A549 (cell line): Measurements from ENCODE around the gene CDT1. TPM values are rescaled to one million over a fixed set of nuclear protein-coding genes. Genes with fewer than 3 reads are reported as not detected.

Experiments used
- ATAC-seq, 2 experiments: fragments of 200-7000 bp in 1 of 2; fragments of >200 bp in 1 of 2; cut with Nextera tagmentation in 1 of 2; cut with Tn5 transposase in 1 of 2; 3 replicates each; pipeline versions ENCODE4 v1.8.0 to v1.9.1; 2018 to 2020; ENCODE audit warnings: mild to moderate bottlenecking in 1 of 2, moderate library complexity in 1 of 2
- CTCF ChIA-PET: fragments of 300-600 bp; sonication (Branson Sonifier 250); formaldehyde crosslinking; extraction: SDS; loops from one replicate; lab custom pipeline; 2021; ENCODE audit warnings: antibody characterized with exemption, inconsistent platforms; lab: Yijun Ruan, JAX
- POLR2A ChIA-PET: fragments of 350-600 bp; formaldehyde crosslinking; extraction: SDS; loops from one replicate; lab custom pipeline; 2021; ENCODE audit warnings: antibody characterized with exemption, inconsistent platforms; lab: Yijun Ruan, JAX
- DNase-seq, 2 experiments: peaks; one replicate each; pipeline versions ENCODE4 v3.0.0 to v3.0.0-alpha.2; 2011 to 2016; ENCODE audit warnings: low read depth in 1 of 2, low spot score in 1 of 2
- FAIRE-seq: peaks from 2 replicates; lab custom pipeline; 2011; peaks lifted over from hg19 to GRCh38; lab: Jason Lieb, UNC
- H3K27ac ChIP-seq, 2 experiments: fragments of >200 bp; sonication (Bioruptor Twin); formaldehyde crosslinking; 3 replicates each; pipeline ENCODE4 v1.5.1; 2016 to 2017
- H3K4me1 ChIP-seq: fragments of >200 bp; sonication (Bioruptor Twin); formaldehyde crosslinking; 3 replicates; pipeline ENCODE4 v1.6.1; 2016
- H3K4me2 ChIP-seq: fragments of >200 bp; sonication (Bioruptor Twin); formaldehyde crosslinking; 3 replicates; pipeline ENCODE4 v1.6.1; 2016
- H3K4me3 ChIP-seq: fragments of >200 bp; sonication (Bioruptor Twin); formaldehyde crosslinking; 3 replicates; pipeline ENCODE4 v1.5.1; 2016
- H3K9me3 ChIP-seq: fragments of >200 bp; sonication (Bioruptor Twin); formaldehyde crosslinking; 3 replicates; pipeline ENCODE4 v1.6.1; 2016
- BHLHE40 ChIP-seq: IDR thresholded peaks from 2 replicates; pipeline ENCODE4 v1.6.1; 2012; ENCODE audit warnings: low read depth, low read length, inconsistent platforms
- CBX2 ChIP-seq: fragments of 200-600 bp; sonication (generic); IDR thresholded peaks from 2 replicates; pipeline ENCODE4 v1.6.1; 2016; ENCODE audit warnings: low read depth, mild to moderate bottlenecking, borderline replicate concordance
- CEBPB ChIP-seq, 2 experiments: fragments of >200 bp in 1 of 2; sonication (Bioruptor Twin) in 1 of 2; formaldehyde crosslinking in 1 of 2; IDR thresholded peaks; 2 replicates each; pipeline ENCODE4 v1.6.1; 2012 to 2016
- CHD2 ChIP-seq: fragments of 150-350 bp; IDR thresholded peaks from 2 replicates; pipeline ENCODE4 v1.6.1; 2014; ENCODE audit warnings: low read length; ENCODE audit not compliant: partially characterized antibody
- CHD4 ChIP-seq: fragments of 200-600 bp; sonication (generic); IDR thresholded peaks from 2 replicates; pipeline ENCODE4 v1.6.1; 2016; ENCODE audit warnings: antibody characterized with exemption, mild to moderate bottlenecking, borderline replicate concordance
- EHF ChIP-seq: fragments of 250-450 bp; sonication (Bioruptor Pico); IDR thresholded peaks from 2 replicates; pipeline ENCODE4 v1.5.0; 2020; ENCODE audit warnings: mild to moderate bottlenecking
- EHMT2 ChIP-seq: fragments of 200-600 bp; sonication (generic); IDR thresholded peaks from 2 replicates; pipeline ENCODE4 v1.6.1; 2016; ENCODE audit warnings: antibody characterized with exemption, low read depth, mild to moderate bottlenecking, moderate library complexity
- FOXS1 ChIP-seq: fragments of 250-450 bp; sonication (Bioruptor Pico); IDR thresholded peaks from 2 replicates; pipeline ENCODE4 v1.5.0; 2020; ENCODE audit warnings: mild to moderate bottlenecking, moderate library complexity
- HEYL ChIP-seq: fragments of 250-450 bp; sonication (Bioruptor Pico); IDR thresholded peaks from 2 replicates; pipeline ENCODE4 v1.8.0; 2021; ENCODE audit warnings: mild to moderate bottlenecking, moderate library complexity
- HOXB13 ChIP-seq: fragments of 250-450 bp; sonication (Bioruptor Pico); IDR thresholded peaks from 2 replicates; pipeline ENCODE4 v1.5.0; 2020; ENCODE audit warnings: low read depth, mild to moderate bottlenecking, moderate library complexity
- KDM1A ChIP-seq: fragments of 200-600 bp; sonication (generic); IDR thresholded peaks from 2 replicates; pipeline ENCODE4 v1.6.1; 2016; ENCODE audit warnings: low read depth, mild to moderate bottlenecking
- MAZ ChIP-seq: fragments of 150-350 bp; IDR thresholded peaks from 2 replicates; pipeline ENCODE4 v1.6.1; 2014; ENCODE audit warnings: antibody characterized with exemption, low read depth, low read length, borderline replicate concordance
- MYC ChIP-seq: IDR thresholded peaks from 2 replicates; pipeline ENCODE4 v1.6.1; 2012; ENCODE audit warnings: mild to moderate bottlenecking, inconsistent platforms, low read length, improper control_type of control experiment, borderline replicate concordance
- NFE2L2 ChIP-seq: fragments of 150-350 bp; conservative IDR thresholded peaks from 2 replicates; pipeline ENCODE4 v1.6.1; 2014; ENCODE audit warnings: low read length
- PHF8 ChIP-seq: fragments of 200-600 bp; sonication (generic); IDR thresholded peaks from 2 replicates; pipeline ENCODE4 v1.6.1; 2016; ENCODE audit warnings: low read depth, mild to moderate bottlenecking, antibody characterized with exemption, moderate library complexity, borderline replicate concordance
- POLR2A ChIP-seq: IDR thresholded peaks from 2 replicates; pipeline ENCODE4 v1.6.1; 2012; ENCODE audit warnings: mild to moderate bottlenecking, low read length
- RAD21 ChIP-seq, 2 experiments: fragments of >200 bp in 1 of 2; sonication (Bioruptor Twin) in 1 of 2; formaldehyde crosslinking in 1 of 2; IDR thresholded peaks in 1 of 2; conservative IDR thresholded peaks in 1 of 2; 2 replicates in 1 of 2; 3 replicates in 1 of 2; pipeline ENCODE4 v1.6.1; 2012 to 2018; ENCODE audit warnings: inconsistent platforms in 1 of 2
- RARB ChIP-seq: fragments of 250-450 bp; sonication (Bioruptor Pico); IDR thresholded peaks from 2 replicates; pipeline ENCODE4 v1.8.0; 2021; ENCODE audit warnings: mild to moderate bottlenecking, moderate library complexity
- RCOR1 ChIP-seq: fragments of 150-350 bp; IDR thresholded peaks from 2 replicates; pipeline ENCODE4 v1.6.1; 2014; ENCODE audit warnings: antibody characterized with exemption, low read length, low read depth
- RFX5 ChIP-seq: fragments of 450-650 bp; IDR thresholded peaks from 2 replicates; pipeline ENCODE4 v1.7.1; 2014; ENCODE audit warnings: antibody characterized with exemption, mild to moderate bottlenecking, moderate library complexity
- SREBF2 ChIP-seq: fragments of 450-650 bp; IDR thresholded peaks from 2 replicates; pipeline ENCODE4 v1.6.1; 2014; ENCODE audit warnings: mild to moderate bottlenecking, moderate library complexity
- ZC3H11A ChIP-seq: fragments of 450-650 bp; IDR thresholded peaks from 2 replicates; pipeline ENCODE4 v1.6.1; 2014; ENCODE audit warnings: antibody characterized with exemption, mild to moderate bottlenecking
- ZFP36 ChIP-seq: fragments of 450-650 bp; IDR thresholded peaks from 2 replicates; pipeline ENCODE4 v1.6.1; 2014; ENCODE audit warnings: borderline replicate concordance; ENCODE audit not compliant: partially characterized antibody
- ZNF302 ChIP-seq: fragments of 250-450 bp; sonication (Bioruptor Pico); IDR thresholded peaks from 2 replicates; pipeline ENCODE4 v1.9.0; 2021; ENCODE audit warnings: inconsistent platforms, mild to moderate bottlenecking, moderate library complexity
- WGBS: methylation state at CpG from one replicate; pipeline ENCODE4 v1.1.6; 2017; ENCODE audit errors: missing lambda C conversion rate; 5-methylcytosine and 5-hydroxymethylcytosine counted together
- polyA plus RNA-seq, 4 experiments: library from polyadenylated mRNA; depleted of rRNA in 3 of 4; stranded (reverse); fragments of >200 nt; fragmentation: RNase III in 1 of 4; extraction: RNeasy Plus Mini Kit Qiagen cat#74134 plus additional on column Dnase treatment in 1 of 4; gene quantifications; 2 replicates in 3 of 4; 3 replicates in 1 of 4; pipeline ENCODE4 v1.2.3, GENCODE V29; 2011 to 2017
- TF ChIP-seq, protein P1 (sequence below): IDR thresholded peaks from 2 replicates; pipeline ENCODE4 v1.6.1; 2012
- TF ChIP-seq, protein P2 (sequence below): IDR thresholded peaks from 2 replicates; pipeline ENCODE4 v1.6.1; 2012
- TF ChIP-seq, protein P3 (sequence below): fragments of >200 bp; sonication (Bioruptor Twin); formaldehyde crosslinking; IDR thresholded peaks from 3 replicates; pipeline ENCODE4 v1.6.1; 2016
- TF ChIP-seq, protein P4 (sequence below): fragments of 450-650 bp; IDR thresholded peaks from 2 replicates; pipeline ENCODE4 v1.6.1; 2014; ENCODE audit warnings: antibody characterized with exemption

The CDT1 gene
- polyA plus RNA-seq, 2 of the 4 experiments (the other 2 are of a cell fraction): 3.8 to 16.0 TPM

DNA sequence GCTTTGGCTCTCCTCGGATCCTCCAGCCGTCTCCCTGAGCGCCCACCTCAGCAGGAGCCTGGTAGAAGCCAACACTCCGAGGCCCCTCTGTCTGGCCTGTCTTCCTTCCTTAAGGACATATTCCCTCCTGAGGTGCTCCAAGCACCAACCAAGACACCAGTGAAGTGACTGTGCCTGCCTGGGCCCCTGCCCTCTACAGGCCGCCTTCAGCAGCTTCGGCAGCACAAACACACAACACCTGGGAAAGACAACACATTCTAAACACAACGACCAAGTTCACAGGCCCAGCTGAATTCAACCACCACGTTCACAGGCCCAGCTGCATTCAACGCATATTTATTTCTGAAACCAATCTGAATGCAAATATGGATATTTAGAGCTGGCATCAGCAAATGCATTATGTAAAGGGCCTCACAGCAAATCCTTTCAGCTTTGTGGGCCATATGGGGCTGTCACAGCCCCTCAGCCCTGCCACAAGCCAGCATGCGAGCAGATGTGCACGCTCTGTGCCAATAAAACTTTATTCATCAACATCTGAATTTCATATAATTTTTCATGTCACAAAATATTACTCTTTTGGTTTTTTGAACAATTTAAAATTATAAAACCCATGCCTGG lies 40.9 kb downstream of the CDT1 start:
- Histone ChIP-seq H3K4me1 (no peaks in the 10 kb centered on the region), H3K4me2 (no peak overlapping the region), H3K4me3 (no peak overlapping the region), H3K27ac (no peak overlapping the region), H3K9me3 (no peaks in the 10 kb centered on the region)
- ChIA-PET POLR2A (no interaction called here), CTCF (no interaction called here)
- TF ChIP-seq ZNF302 (CRISPR knock-in tag) (no peak), EHMT2 (no peak), POLR2A (no peak), PHF8 (no peak), HOXB13 (no peak), CBX2 (no peak), MAZ (no peak), EHF (CRISPR knock-in tag) (no peak), RCOR1 (no peak), FOXS1 (CRISPR knock-in tag) (no peak), MYC (no peak)
- 84% methylated on average over 11 of the region's 11 CpGs for WGBS
- FAIRE-seq: no peak
- peak; percentile 52 to 66; a peak in 4 of 6 replicates for ATAC-seq
- peak in 1 of 2 experiments; percentile 25 for DNase-seq

DNA sequence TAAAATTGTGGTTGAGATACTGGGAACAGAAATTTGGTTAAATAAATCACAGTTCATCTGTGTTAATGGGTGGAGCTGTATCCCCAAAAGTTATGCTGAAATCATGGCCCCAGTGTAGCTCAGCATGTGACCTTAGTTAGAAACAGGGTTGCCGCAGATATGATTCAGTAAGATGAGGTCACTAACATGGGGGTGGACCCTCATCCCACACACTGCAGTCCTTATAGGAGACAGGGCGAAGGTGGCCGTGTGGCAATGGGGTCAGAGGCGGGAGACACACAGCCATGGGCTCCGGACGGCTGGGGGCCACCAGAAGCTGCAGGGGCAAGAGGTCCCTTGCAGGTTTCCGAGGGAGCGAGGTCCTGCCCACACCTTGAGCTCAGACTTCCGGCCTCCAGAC lies 42.5 kb downstream of the CDT1 start:
- DNase-seq (no peak), FAIRE-seq (no peak), ATAC-seq (no peak)
- CTCF ChIA-PET: interaction anchor here (0.8 to 1.7 kb wide), 5 partner anchors 11 to 321 kb away, joined by 3 to 7 read pairs (median 3); partner anchors contain the start of genes APRT, GALNS and TRAPPC2L
- POLR2A ChIA-PET: interaction anchor here (0.6 kb wide), 1 partner anchor 11 kb away, joined by 3 read pairs; the partner anchor contains the start of genes GALNS and TRAPPC2L
- Histone ChIP-seq H3K4me1 (no peaks in the 10 kb centered on the region), H3K4me2 (no peak overlapping the region), H3K4me3 (no peak overlapping the region), H3K27ac (no peak overlapping the region), H3K9me3 (no peaks in the 10 kb centered on the region)
- TF ChIP-seq, protein P1, sequence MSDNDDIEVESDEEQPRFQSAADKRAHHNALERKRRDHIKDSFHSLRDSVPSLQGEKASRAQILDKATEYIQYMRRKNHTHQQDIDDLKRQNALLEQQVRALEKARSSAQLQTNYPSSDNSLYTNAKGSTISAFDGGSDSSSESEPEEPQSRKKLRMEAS: no peak
- TF ChIP-seq NFE2L2 (no peak), PHF8 (no peak), MAZ (no peak), SREBF2 (no peak), CEBPB (IDR thresholded peaks at IDR 0.05) (no peak), HEYL (CRISPR knock-in tag) (no peak)
- TF ChIP-seq, protein P2, sequence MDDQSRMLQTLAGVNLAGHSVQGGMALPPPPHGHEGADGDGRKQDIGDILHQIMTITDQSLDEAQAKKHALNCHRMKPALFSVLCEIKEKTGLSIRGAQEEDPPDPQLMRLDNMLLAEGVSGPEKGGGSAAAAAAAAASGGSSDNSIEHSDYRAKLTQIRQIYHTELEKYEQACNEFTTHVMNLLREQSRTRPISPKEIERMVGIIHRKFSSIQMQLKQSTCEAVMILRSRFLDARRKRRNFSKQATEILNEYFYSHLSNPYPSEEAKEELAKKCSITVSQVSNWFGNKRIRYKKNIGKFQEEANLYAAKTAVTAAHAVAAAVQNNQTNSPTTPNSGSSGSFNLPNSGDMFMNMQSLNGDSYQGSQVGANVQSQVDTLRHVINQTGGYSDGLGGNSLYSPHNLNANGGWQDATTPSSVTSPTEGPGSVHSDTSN: no peak
- WGBS: 97% methylated on average over 9 of the region's 9 CpGs

DNA sequence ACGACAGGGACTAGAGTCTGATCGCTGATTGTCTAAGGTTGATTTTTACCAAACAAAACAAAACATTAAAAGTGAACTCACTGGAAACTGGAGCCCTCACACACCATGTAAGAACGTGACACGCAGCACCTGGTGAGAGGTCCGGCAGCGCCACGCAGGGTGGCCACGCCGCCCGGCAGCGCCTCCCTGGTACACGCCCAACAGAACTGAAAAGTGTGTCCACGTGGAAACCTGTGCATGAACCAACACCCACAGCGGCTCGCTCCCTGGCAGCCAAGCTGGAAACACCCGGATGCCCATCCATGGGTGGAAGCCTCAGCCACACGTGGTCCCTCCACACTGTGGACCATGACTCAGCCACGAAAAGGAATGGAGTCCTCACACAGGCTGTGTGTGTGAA lies 44.1 kb downstream of the CDT1 start:
- Histone ChIP-seq H3K4me1 (no peaks in the 10 kb centered on the region), H3K9me3 (no peaks in the 10 kb centered on the region), H3K4me3 (no peak overlapping the region), H3K4me2 (no peak overlapping the region), H3K27ac (no peak overlapping the region)
- no peak for DNase-seq
- no peak for ATAC-seq
- ChIA-PET CTCF (interaction anchor here (0.6 to 2.5 kb wide), 5 partner anchors 8 to 88 kb away, joined by 3 to 8 read pairs (median 3); partner anchors contain the start of genes GALNS and TRAPPC2L), POLR2A (interaction anchor here (0.6 kb wide), 1 partner anchor 52 kb away, joined by 5 read pairs; no protein-coding TSS in a partner anchor)
- FAIRE-seq: no peak
- 92% methylated on average over 14 of the region's 18 CpGs for WGBS
- TF ChIP-seq BHLHE40: no peak

DNA sequence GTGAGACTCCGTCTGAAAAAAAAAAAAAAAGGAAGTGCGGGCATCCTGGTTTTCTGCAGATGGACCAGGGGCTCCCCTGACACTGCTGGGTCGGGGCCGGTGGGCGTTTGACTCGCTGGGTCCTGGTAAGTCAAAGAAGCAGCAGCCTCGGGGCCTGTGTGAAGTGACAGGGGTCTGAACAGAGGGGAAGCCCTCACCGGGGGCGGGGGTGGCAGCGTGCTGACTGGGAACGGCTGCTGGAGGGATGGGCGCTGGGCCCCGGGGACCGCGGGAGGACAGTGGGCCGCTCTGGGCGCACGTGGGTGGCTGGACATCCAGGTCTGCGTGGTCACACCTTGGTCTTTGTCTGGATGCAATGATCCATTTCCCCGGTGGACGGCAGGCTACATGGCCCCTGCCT lies 45.0 kb downstream of the CDT1 start:
- FAIRE-seq (no peak), DNase-seq (no peak), ATAC-seq (peak in 1 of 2 experiments; percentile 32; a peak in 1 of 6 replicates)
- H3K4me1 ChIP-seq: no peaks in the 10 kb centered on the region
- H3K4me2 ChIP-seq: no peak overlapping the region
- POLR2A ChIA-PET: interaction anchor here (0.6 kb wide), 1 partner anchor 51 kb away, joined by 5 read pairs; no protein-coding TSS in a partner anchor
- no peaks in the 10 kb centered on the region for H3K9me3 ChIP-seq
- no peak overlapping the region for H3K27ac ChIP-seq
- WGBS: 88% methylated on average over 19 of the region's 21 CpGs
- H3K4me3 ChIP-seq: no peak overlapping the region
- CTCF ChIA-PET: interaction anchor here (0.6 to 2.5 kb wide), 4 partner anchors 9 to 87 kb away, joined by 3 to 8 read pairs (median 3); no protein-coding TSS in a partner anchor
- no peak for TF ChIP-seq PHF8
- TF ChIP-seq, protein P3, sequence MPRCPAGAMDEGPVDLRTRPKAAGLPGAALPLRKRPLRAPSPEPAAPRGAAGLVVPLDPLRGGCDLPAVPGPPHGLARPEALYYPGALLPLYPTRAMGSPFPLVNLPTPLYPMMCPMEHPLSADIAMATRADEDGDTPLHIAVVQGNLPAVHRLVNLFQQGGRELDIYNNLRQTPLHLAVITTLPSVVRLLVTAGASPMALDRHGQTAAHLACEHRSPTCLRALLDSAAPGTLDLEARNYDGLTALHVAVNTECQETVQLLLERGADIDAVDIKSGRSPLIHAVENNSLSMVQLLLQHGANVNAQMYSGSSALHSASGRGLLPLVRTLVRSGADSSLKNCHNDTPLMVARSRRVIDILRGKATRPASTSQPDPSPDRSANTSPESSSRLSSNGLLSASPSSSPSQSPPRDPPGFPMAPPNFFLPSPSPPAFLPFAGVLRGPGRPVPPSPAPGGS: no peak
- no peak for TF ChIP-seq EHMT2
- TF ChIP-seq KDM1A: no peak
- TF ChIP-seq, protein P4, sequence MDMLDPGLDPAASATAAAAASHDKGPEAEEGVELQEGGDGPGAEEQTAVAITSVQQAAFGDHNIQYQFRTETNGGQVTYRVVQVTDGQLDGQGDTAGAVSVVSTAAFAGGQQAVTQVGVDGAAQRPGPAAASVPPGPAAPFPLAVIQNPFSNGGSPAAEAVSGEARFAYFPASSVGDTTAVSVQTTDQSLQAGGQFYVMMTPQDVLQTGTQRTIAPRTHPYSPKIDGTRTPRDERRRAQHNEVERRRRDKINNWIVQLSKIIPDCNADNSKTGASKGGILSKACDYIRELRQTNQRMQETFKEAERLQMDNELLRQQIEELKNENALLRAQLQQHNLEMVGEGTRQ: no peak
- no peak for TF ChIP-seq CHD2
- no peak for TF ChIP-seq CHD4
- no peak for TF ChIP-seq RFX5
- no peak for TF ChIP-seq ZFP36
- TF ChIP-seq RAD21 (conservative IDR thresholded peaks at IDR 0.05 in 1 of 2, IDR thresholded peaks at IDR 0.05 in 1 of 2): no peak
- no peak for TF ChIP-seq MAZ
- TF ChIP-seq RARB (CRISPR knock-in tag): no peak
- no peak for TF ChIP-seq ZC3H11A
